Measurements from ENCODE around the gene ABR.

GRCh38 chr17:1212946-1213345 is 33.2 kb upstream of the ABR start:
- TF ChIP-seq CTCF (IDR thresholded peaks at IDR 0.05 in 8 of 11, conservative IDR thresholded peaks at IDR 0.05 in 3 of 11) (no peak), POLR2A (IDR thresholded peaks at IDR 0.05) (no peak)

Data from spleen (tissue), 7 donors.